ENCODE measurements around the gene DMRTB1.

DMRTB1 gene

DNA sequence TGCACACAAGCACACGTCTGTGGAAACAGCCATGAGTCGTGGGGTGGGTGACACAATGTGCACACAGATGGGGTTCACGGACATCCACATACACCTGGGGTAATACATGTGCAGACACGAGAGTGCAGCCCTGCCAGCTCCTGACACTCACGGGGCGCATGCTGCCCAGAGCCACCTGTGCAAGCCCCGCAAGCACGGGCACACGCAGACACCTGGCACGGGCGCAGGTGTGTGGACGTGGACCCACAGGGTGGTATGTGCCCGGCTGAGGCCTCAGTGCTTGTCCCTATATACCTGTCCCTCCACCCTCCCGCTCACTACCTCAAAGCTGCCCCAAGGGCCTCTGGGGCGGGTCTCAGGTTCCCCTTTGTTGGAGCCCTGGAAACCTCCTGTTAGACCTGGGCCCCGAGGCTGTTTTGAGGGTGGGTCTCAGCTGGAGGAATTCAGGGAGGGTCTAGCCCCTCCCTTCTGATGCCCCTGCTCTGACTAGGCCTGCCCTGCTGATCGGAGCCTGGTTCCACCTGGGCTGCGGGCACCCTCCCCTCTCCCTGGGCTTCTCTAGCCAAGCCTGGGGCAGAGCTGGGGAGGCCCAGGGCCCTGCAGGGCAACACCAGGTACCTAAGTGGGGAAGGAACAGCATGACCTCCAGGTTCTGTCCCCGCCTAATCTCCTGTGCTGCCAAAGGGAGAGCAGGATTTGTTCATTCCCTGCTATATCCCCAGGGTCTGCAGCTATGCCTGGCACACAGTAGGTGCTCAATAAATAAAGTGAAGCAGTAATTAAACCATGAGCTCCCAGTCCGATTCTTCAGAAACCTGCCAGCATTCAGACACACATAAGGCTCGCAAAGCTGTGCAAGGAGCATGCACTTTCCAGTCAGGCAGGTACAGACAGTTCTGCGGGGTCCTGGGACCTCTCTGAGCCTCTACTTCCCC, 49.1 kb downstream of the DMRTB1 start:
- no peak for DNase-seq (ENCODE audit: low read depth in 3 of 3)

DNA sequence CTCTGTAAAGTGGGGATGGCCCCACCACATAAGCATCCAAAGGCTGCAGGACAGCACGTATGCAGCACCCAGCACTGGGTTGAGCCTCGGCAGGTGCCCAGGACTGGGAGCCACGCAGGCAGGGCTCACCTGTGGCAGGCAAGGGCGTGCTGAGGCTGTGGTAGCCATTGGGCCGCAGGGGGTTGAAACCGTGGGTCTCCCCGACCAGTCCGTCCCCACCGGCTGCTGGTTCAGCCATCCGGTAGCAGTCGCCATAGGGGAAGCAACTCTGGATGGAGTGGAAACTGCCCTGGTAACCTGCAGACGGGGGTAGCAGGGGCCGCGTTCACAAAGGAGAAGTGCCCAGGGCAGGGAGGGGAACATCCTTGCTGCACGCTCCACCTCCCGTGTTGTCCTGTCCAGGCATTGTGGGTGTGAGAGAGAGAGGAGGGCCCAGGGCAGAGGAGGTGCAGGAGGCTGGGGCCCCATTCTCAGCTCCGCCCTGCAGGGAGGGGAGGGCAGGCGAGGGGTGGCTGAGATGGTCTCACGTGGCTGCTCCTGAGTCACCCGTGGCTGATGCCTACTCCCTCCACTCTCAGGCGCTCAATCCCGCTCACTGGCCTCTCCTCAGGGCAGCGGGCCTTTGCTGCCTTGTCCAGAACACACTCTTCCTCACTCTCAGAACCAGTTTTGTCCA, 49.9 kb downstream of the DMRTB1 start:
- DNase-seq (ENCODE audit: low read depth in 3 of 3), result no peak

DNA sequence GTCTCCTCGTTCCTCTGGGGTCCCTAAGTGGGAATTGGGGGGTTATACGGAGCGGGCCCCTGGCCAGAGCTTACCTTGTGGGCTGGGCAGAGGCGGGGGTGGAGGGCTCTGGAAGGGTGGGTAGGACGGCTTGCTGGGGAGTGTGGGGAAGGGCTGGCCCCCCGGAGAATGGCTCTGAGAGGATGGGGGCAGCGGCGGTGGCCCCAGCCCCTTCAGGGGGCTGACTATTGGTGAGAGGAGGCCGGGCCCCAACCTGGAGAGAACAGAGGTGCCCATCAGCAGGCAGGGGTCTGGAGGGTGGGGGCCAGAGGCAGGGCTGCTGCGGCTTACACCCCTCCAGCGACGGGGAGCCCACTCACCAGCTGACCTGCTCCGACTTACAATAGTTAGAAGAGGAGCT, 50.6 kb downstream of the DMRTB1 start:
- DNase-seq (ENCODE audit: low read depth in 3 of 3), result no peak

DNA sequence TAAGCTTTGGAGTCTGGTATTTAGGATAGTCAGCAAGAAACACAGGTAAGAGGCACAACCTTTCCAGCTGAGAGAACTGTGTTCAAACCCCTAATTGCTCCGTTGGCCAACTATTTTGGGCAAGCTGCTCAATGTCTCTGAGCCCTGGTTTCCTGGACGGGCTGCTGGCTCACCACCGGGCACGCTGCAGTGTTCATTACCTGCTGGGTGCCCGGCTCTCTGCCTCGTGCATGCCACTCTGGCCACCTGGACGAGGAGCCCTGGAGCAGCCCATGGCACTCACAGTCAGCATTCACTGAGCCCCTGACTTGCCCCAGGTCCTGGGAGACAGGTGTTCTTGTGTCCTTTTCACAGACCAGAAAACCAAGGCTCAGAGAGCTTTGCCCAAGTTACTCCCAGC, 51.0 kb downstream of the DMRTB1 start:
- no peak for DNase-seq (ENCODE audit: low read depth in 3 of 3)

DNA sequence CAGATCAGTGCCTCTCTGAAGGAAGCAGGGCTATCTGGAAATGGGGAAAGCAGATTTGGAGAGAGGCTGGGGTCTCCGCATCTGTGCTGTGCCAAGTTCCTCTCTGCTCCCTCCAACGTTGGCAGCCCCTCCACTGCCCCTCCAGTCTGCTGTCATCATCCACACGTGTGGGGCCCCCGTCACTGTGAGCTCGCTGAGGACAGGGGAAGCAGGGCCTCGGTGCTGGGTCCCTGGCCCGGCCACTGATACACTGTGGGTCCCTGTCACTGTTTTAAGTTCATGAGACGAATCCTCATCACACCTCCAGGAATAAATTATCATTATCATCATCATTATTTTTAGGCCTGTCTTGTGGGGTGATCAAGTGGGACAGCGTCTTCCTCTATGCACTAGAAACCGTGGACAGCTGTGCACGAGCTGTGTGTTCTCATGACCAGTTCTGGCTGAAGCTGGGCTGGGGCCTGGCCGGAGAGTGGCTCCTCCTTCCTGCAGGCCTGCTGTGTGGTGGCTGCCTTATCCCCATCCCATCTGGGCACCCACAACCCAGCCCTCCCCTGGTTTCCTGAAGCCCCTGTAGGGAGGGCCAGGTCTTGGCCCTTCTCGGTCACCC, 52.2 kb downstream of the DMRTB1 start:
- DNase-seq (ENCODE audit: low read depth in 3 of 3), result no peak

DNA sequence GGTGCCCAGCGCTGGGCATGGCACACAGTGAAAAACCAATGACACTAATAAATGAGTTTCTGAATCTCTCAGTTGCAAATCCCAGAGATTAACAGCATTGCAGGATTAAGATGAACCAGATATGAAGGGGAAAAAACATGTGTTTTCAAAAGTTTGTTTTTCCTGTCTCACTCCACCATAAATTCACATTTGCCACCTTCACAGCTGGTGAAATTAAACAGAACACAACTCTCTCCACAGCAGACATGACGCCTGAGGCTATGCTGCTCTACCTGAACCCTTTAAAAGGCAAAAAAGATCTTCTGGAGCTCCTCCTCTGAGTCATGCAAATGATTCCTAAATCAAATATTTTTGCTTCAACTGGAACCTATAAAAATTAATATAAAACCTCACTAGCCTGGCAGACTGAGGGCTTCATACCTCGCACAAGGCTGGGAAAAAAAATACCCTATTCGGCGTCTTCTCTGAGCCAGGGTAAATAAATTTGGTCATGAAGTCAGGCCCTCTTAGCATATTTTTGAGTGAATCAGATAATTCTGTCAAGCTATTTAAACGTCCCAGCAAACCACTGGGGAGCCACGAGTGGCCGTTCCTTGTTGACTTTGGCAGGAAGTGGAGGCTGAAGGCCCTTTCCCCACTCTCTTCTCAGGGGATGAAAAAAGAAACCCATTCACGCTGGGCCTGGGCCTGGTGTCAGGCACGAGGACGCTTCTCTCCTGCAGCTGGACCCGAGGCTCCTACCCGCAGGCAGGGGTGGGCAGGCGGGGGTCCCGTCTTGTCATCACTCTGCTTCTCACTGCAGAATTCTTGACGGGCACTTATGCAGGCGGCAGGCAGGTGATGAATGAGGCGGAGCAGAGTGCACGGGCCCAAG, 53.0 kb downstream of the DMRTB1 start:
- no peak for DNase-seq (ENCODE audit: low read depth in 3 of 3)

DNA sequence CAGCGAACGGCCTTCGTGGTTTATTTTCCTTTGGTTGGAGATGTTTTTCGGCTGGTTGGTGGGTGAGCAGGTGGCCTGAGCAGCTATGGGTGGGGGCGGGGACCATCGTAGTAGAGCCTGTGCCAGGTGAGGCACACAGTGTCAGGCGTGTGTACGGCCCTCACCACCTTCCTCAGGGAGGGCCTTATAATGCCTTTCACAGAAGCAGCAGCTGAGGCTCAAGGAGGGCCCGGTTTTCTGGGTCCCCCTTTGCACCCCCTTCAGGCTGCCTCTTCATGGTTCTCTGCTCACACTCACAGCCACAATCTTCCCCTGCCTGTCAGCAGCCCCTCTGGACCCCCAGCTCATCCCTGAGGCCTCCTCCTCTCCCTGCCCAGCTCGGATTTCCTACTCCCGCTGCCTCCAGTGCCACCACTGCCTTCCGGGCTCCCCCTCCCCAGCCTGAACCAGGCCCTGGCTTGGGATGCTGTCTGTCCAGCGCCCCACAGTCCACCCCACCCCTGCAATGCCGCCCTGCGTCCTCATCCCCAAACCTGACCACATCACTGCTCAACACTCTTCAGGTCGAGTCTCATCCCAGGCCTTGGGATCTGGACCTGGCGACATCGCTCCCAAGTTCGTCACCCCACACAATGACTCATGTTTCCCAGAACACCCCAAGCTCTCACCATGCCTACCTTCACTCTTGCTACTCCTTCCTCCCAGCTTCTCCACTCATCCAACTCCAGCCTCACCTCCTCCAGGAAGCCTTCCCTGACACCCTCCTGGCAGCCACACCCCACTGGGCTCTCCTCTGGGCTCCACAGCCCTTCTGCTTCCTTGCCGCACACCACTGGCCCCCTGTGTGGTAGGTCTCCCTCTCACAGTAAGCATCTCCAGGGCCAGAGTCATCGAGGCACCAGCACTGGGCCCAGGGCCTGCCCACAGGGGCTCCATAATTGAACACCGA, 53.9 kb downstream of the DMRTB1 start:
- DNase-seq (ENCODE audit: low read depth in 3 of 3), result no peak

DNA sequence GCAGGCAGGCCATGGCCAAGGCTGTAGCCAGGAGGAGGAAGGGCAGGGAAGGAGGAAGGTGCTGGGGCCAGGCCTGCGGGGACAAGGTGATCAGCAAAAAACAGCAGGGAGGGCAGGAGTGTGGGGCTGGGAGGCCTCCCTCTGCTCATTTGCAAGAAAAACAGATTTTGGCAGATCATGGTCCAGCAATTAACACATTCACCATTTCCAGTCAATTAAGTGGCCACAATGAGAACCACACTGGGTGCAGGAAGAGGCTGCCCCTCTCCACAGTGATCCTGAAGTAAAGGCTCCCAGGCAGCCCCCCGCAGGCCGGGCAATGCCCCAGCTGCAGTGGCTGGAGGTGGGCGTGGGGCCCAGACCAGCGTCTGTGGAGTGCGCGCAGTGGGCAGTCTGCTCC, 54.6 kb downstream of the DMRTB1 start:
- DNase-seq (ENCODE audit: low read depth in 3 of 3), result no peak

DNA sequence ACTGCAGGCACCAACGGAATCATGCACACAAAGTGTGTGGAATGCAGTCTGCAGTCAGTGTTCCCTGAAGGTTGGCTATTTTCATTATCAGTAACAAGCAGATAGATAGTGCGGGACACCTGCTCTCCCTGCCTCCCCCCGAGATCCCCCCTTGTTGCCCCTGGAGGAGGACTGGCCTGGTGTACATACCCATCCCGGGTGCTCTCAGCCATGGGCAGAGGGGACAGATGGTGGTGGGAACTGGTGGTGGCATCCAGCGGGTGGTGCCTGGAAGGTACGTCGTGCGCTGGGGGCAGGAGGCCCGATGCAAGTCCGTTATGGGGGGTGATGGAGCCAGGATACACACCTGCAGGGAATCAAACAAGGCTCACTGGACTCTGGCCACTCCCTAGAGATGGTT, 55.2 kb downstream of the DMRTB1 start:
- no peak for DNase-seq (ENCODE audit: low read depth in 3 of 3)

DNA sequence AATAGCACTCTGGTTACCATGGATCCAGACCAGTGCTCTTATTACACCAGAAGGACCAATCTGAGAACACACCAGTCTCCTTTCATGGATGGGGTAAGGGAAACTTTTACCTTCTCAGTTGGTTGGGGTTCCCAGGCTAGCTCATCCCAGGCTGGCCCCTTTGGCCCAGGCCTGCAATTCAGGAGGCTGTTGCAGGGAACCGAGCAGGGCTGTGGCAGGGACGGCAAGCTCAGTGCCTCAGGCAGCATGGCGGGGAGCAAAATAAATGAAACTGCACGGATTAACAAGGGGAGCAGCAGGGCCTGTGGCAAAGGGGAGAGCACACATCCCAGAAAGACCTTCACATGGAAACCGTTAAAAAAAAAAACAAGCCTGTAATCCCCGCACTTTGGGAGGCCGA, 57.0 kb downstream of the DMRTB1 start:
- DNase-seq (ENCODE audit: low read depth in 3 of 3), result no peak

Measured in stimulated activated CD4-positive, alpha-beta T cell treated with anti-CD3 and anti-CD28 coated beads, TNF-alpha, amount 100 ng/mL, for 4 hours (primary cell).